ENCODE data around the gene SIRPG.
A peak's percentile ranks its signal among the peaks of the same experiment; 100 is the strongest.

SIRPG gene

DNA sequence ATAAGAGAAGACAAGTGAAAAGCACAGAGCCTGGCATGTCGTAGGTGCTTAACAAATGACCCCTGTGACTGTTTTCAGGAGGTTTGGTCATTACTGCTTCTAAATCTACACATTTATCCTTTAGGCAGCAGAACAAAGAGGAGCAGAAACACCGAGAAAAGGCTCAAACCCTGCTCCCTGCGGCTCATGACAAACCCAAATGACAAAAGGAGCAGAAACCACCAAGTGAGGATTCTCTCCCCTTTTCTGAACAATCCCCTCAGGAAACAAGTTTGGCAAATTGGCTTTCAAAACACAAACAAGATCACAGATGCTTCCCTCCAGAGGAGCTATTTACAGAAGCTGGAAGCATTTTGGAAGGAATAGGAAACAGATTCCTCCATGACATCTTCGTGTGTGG is 15.8 kb upstream of the SIRPG start:
- Histone ChIP-seq H3K4me3 (no peak overlapping the region), H3K27ac (peak overlapping the region in 12 of 21 experiments; percentile 13 to 88 (median 58))

DNA sequence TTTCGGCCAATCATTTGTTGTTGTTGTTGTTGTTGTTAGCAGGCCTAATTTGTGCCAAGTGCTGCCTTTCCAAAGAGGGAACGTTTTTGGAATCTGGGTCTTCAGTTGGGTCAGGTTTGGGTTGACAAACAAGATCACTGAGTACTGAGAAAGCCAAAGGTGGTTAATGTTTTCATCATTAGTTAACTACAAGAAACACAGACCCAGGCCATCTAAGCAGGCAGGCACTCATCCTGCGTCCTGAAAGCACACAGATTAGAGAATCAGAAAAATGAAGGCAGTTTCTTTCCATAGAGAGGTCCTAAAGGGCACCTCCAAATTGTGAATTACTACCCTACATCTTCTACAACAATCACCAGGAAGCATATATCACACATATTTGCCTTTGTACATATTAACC is 15.1 kb upstream of the SIRPG start:
- no peak overlapping the region for H3K4me3 ChIP-seq
- H3K27ac ChIP-seq: peak overlapping the region in 11 of 21 experiments; percentile 13 to 88 (median 62)

DNA sequence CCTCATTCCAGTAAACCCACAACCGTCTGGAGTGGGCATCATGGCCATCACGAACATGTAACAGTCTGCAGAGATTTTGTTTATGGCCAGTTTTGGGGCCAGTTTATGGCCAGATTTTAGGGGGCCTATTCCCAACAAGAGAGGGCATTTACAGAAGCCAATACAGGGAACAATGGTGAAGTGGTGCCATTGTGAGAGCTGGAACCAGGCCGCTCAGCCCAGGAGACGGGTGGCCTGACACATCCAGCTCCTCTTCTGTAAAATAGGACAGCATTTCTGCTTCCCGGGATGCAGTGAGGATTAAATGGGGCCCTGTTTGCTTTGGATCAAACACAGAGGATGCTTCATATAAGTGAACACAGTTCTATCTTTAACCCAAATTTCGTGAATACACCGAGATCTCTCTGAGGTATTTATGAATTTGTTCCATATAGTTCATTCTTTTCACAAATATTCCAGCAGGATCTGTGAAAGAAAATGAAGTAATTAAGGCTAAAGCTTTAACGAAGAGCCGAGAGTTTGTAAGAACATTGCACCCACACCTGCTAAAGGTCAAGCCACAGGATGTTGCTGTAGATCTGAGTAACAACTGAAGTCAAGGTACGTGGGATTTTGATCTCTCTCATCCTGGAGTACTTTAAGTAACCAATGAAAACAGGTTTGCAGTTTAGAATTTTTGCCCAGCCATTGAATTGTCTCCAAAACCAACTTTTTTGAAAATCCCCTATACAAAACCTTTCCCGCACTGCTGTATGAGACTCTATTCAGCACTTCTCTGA is 14.5 kb upstream of the SIRPG start:
- Histone ChIP-seq H3K4me3 (no peak overlapping the region), H3K27ac (peak overlapping the region in 6 of 21 experiments; percentile 19 to 88 (median 78))

DNA sequence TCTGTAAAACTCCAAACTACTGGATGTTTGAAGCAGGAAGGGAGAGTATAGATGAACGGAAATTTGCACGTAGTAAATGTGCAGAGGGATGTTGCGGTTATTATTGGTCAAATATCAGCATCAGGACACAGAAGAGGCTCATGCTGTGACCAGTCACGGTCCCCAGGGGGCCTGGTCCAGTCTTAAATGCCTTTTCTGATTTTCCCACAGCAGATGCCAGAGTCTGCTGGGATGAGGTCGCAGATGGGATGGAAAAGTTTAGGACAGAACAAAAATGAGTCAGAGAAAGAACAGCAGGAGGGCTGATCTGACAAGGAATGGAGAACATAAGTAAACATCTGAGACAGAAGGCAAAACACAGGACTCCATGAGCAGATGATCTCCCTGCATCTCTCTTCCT is 11.7 kb upstream of the SIRPG start:
- peak overlapping the region in 6 of 21 experiments; percentile 2 to 74 (median 36) for H3K27ac ChIP-seq

DNA sequence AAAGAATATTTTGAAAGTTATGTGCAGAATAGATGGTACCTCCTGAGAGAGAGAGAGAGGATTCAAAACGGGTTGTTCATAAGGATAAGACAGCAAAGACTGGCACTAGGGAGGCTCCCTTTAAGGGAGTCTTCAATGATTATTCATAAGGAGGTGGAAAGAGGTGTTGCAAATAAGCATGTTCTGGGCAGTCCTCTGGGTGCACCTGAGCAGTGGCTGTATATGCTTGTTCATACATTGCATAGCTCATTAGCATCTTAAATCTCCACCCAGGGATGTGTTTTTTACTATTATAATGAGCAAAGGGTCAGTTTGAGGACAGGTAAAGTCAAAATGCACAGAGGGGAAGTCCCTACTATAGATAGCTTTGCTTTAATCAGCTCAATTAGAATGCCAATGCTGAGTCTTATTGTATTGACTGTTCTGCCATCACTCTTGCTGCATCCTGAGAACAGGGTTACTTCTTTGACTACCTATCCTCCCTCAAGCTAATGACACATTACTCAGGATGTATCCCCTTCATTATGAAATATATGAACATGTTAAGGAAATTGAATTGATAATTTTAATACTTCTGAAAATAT is 10.0 kb upstream of the SIRPG start:
- H3K27ac ChIP-seq: peak overlapping the region in 2 of 21 experiments; percentile 24 to 88
- H3K4me3 ChIP-seq: no peak overlapping the region

More for the DNA sequence above, 11.7 kb upstream of the SIRPG start:
- H3K4me3 ChIP-seq: no peak overlapping the region

DNA sequence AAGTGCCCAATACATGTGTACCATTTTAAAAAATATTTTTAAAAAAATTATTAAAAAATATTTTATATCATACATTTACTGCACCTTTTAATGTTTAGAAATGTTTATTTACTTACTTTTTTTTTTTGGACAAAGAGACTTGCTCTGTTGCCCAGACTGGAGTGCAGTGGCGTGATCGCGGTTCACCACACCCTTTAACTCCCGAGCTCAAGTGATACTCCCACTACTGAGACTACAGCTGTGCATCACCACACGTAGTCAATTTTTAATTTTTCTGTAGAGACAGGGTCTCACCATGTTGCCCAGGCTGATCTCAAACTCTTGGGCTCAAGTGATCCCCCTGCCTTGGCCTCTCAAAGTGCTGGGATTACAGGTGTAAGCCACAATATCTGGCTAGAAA is 9.2 kb upstream of the SIRPG start:
- H3K27ac ChIP-seq: peak overlapping the region in 3 of 21 experiments; percentile 9 to 88 (median 24)

DNA sequence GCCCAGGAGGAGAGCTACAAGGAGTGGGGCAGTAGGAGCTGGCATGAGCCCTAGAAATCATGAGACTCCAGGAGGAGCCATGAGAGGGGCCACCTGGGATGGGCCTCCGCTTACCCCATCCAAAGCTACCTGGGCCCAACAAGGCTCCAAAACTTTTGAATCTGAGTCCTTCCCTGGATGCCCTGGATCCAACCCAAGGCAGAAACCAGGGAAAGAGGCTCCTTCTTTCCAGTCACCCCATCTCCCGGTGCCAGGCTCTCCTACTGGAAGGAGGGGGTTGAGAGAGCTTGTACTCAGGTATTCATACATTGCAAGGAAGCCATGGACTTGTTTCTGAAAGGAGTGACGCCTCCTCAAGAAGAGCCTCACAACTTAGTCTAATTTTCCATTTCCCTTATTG is 7.8 kb upstream of the SIRPG start:
- Histone ChIP-seq H3K4me3 (no peak overlapping the region), H3K27ac (peak overlapping the region in 12 of 21 experiments; percentile 5 to 88 (median 64))

More for the DNA sequence above, 9.2 kb upstream of the SIRPG start:
- no peak overlapping the region for H3K4me3 ChIP-seq

DNA sequence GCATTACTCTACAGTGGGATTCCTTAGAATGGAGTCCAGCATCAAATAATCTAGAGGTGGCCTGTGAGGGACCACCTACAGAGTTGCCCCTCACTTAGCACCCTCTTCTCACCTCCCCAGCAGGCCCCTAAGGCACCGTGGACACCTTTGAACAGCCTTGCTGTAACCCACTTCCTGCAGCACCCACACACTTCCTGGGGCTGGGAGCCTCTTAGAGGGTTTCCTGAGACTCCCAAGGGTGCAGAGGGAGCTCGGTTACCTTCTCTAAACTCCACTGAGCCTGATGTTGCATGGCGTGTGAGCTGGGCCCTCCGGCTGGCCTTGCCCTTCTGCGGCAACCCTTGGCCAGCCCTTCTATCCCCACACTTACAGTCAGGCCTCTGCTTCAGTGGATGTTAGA is 7.3 kb upstream of the SIRPG start:
- Histone ChIP-seq H3K4me3 (no peak overlapping the region), H3K27ac (peak overlapping the region in 12 of 21 experiments; percentile 5 to 88 (median 64))

DNA sequence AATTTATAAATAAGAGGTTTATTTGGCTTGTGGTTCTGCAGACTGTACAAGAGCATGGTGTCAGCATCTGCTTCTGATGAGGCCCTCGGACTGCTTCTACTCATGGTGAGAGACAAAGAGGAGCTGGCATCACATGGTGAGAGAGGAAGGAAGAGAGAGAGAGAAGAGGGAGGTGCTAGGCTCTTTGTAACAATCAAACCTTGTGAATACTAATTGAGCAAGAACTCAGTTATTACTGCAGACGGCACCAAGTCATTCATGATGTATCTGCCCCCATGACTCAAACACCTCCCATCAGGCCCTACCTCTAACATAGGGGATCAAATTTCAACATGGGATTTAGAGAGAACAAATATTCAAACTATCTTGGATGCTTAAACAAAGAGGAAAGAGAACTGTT is 6.3 kb upstream of the SIRPG start:
- no peak overlapping the region for H3K4me3 ChIP-seq
- peak overlapping the region in 5 of 21 experiments; percentile 62 to 88 (median 79) for H3K27ac ChIP-seq

DNA sequence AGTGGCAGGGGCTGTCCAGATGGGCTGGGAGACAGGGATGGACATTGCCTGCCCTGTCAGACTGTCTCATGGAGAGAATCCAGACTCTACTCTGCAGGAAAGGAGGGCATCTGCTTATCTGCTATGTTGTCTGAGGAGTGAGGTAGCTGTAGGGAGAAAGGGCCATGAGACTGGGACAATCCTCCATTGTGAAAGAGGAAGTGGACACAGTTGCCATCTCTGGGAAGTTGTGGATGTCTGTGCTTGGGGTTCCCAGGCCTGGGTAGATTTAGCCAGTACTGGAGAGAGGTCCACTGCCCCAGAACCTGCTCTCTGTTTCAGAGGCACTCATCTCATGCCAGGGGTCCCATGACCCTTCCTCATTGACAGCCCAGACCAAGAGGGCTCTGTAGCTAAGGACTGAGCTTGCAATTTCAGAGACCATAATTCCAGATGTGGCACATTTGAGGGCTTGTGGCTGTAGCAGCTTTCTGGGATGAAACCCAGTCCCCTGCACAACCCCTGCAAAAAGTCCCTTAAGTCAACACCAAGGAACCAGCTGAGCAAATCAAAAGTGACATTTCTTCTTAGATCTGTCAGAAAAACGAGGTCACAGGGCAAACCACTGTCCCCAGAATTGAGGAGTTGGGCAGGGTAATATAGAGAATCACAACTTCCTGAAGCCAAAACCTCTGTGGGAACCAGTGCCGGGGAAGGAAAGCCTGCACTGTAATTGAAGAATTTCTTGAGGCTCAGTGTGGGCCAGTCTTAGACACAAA is 4.1 kb upstream of the SIRPG start:
- no peak overlapping the region for H3K4me3 ChIP-seq
- H3K27ac ChIP-seq: peak overlapping the region in 6 of 21 experiments; percentile 12 to 67 (median 42)

DNA sequence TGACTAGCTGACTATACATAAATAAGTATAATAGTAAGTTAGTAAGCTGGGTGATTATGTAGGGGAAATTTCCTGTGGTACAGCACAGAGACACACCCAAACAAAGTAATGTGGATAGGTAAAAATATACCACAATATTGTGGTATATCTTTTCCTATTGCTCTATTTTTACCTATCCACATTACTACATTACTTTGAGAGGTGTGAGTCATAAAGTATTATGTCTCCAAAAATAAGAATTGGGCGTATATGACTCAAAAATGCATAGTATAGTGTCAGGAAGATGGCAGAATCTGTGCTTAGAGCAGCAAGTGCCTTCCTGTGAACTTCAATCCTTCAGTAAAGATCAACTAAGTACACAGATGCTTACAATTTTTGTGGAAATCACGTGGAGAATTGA is 2.7 kb upstream of the SIRPG start:
- H3K27ac ChIP-seq: peak overlapping the region in 1 of 21 experiments; percentile 64
- H3K4me3 ChIP-seq: no peak overlapping the region

DNA sequence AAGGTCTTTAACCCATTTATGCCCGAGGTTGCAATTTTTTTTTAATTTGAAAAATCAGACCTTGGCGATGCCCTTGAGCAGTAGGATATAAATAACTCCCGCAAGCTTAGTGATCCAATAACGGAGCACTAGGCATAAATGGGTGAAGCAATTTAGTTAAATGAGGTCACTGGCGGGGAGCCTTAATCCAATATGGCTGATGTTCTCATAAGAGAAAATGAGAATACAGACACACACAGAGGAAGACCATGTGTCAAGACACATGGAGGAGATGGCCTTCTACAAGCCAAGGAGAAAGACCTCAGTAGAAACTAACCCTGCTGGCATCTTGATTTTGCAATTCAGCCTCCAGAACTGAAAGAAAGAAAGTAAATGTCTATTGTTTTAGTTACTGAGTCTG is 735 bp downstream of the SIRPG start:
- H3K4me3 ChIP-seq: peak overlapping the region in 2 of 7 experiments; percentile 6 to 21
- H3K27ac ChIP-seq: peak overlapping the region in 9 of 21 experiments; percentile 3 to 89 (median 65)

DNA sequence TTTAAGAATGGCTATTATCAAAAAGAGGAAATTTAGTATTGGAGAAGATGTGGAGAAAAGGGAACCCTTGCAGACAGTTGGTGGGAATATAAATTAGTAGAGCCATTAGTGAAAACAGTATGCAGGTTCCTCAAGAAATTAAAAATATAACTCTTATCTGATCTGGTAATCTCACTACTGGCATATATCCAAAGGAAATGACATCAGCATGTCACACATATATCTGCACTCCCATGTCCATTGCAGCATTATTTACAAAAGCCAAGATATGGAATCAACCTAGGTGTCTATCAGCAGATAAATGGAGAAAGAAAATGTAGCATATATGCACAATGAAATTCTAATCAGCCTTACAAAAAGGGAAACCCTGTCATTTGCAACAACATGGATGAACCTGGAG is 2.6 kb downstream of the SIRPG start:
- H3K27ac ChIP-seq: peak overlapping the region in 3 of 21 experiments; percentile 14 to 89 (median 23)
- peak overlapping the region in 2 of 7 experiments; percentile 1 to 13 for H3K4me3 ChIP-seq

DNA sequence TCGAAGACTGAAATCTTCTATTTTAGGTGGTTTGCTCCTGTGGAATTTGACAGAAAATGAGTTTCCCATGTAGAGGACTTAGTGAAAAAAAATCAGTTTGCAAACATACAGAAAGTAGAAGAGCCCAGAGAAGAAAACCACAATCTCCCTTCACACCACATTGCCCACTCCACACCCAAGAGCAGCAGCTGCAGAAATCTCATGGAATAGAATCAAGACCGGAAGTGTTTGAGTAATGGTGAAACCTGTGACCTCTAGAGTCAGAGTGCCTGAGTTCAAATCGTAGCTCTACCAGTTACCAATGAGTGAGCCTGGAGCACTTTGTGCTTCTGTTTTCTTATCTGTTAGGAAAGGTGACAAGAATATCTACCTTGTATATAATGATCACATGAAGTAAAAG is 4.6 kb downstream of the SIRPG start:
- no peak overlapping the region for H3K4me3 ChIP-seq
- H3K27ac ChIP-seq: no peak overlapping the region

DNA sequence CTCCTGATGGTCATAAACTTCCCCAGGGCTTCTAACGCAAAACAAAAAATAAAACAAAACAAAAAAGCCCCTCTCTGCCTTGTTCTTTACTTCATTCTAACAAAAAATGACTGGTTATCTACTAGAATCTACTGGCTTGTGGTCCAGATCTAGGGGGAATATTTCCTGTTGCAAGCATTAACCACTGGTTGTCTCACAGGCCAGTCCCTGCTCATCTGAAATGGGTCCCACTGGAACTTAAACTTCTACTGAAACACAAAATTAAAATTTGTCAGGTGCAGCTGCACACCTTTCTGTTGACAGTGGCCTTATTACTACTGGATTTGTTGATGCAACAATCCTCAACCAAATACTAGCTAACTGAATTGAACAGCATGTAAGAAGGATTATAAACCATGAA is 5.5 kb downstream of the SIRPG start:
- H3K27ac ChIP-seq: peak overlapping the region in 2 of 21 experiments; percentile 8 to 20

DNA sequence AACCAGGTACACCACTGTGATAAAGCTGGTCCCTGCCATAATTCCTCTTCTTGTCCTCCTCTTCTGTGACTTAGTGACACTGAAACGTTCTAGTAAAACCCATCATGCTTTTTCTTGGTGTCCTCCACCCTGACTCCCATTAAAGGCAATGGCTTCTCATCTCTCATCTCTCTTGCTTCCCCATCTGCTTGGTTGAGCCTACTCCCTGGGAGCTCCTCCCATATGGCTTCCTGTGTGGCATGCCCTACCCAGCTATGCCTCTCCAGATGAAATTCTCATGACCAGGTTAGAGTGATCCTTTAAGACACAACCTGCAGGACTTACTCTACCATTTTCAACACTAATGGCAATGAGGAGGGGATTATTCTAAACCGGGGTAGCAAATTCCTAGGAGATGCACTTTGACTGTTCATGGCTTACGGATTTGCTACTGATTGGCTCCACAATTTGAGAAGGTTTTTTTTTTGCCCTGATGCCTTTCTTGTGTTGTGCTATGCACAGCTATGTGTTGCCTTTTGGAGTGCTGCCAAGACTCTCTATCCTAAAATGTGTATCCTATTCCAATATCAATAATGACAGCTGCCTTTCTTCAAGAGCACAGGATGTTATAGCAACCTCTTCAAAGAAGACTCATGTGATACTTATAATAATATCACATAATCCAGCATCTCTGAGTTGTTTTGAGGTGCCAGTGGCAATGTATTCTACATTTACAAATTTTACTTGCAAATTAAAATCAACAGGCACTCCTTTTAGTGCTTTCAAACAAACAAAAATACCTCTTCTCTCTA is 6.1 kb downstream of the SIRPG start:
- peak overlapping the region in 2 of 21 experiments; percentile 8 to 20 for H3K27ac ChIP-seq
- H3K4me3 ChIP-seq: no peak overlapping the region

More for the DNA sequence above, 5.5 kb downstream of the SIRPG start:
- H3K4me3 ChIP-seq: no peak overlapping the region

DNA sequence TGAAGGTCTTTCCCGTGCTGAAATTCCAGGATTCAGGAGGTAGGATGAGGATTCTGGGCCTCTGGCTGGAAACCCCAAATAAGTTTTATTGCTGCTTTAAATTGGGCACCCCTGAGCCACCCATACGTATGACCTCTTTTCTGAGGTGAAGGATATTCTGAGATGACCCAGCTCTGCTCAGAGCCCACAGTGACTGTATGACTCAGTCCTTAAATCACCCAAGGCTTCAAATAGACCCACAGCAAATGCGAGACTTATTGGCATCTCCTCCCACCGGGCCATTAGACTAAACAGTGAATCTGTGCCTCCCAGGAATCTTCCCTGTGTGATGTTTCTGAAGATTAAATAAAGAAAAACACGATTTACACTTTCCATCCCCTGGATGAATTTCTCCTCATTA is 9.5 kb downstream of the SIRPG start:
- no peak overlapping the region for H3K27ac ChIP-seq
- H3K4me3 ChIP-seq: no peak overlapping the region

DNA sequence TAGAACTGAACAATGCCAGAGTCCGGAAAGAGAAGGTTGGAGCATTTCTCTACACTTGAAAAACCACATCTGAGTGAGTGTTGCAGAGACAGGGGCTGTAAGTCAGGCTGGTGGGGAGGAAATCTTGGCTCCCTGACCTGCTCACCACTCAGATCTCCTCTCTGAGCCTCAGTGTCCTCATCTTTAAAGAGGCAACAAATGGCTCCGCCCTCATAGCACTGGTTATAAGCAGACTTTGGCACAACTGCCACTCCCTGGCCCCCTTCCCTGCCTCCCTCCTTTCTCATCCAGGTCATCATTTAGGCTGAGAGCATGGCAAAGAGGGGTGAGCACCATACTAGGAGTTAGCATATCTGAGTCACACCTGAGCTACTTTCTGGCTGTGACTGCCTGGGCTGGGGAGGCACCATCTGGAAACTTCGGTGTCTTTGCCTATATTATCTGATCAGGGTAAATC is 10.6 kb downstream of the SIRPG start:
- Histone ChIP-seq H3K4me3 (no peak overlapping the region), H3K27ac (no peak overlapping the region)

Data from skin epidermis (tissue), 12 donors.